ENCODE results near the gene TMEM141.
"Not testable (repeated sequence)": the region's sequence is repeated elsewhere in the genome, so short reads cannot be mapped to it uniquely, and the experiment has no call there.

Gene TMEM141

DNA sequence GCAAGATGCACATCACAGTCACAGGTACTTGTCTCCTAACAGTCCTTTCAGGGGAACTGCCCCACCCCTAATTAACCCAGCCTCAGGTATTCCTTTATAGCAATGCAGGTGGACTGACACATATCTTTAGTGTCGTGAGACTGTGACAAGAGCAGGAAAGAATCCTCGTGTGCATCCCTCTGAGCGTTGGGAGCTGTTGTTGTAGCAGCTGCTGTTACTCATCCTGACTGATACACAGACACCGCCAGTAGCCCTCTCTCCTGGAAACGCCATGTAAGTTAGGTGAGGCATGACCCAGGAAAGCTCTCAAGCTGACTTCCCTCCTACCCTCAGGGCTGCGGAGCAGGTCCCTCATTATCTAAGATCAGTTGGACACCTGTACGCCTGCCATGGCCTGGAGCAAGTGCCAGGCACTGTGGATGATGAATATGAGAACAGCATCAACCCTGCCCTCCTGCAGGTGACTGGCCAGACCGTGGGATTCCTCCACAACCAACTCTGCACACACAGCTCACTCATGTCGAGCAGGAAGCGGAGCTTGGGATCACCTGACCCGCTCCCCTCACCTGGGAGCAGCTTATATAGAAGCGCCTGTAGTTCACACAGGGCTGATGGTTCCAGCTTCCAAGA is 16.6 kb upstream of the TMEM141 start:
- no peak for DNase-seq

DNA sequence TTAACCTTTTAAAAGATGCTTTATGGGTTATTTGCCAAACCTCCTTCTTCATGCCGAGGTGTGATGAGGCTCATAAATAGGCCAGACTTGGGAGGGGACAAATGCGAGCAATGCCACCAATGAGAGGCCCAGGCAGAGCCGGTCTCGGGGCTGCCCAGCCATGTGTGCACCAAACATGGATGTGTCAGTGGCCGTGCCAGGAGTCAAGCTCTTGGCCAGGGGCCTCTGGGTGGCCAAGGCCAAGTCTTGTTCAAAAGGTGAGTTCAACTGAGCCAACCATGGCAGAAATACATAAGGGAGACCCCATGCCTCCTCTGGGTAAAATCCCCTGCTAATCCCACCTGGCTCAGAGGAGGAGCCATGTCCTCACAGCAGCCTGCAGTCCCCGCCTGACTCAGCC is 16.0 kb upstream of the TMEM141 start:
- DNase-seq: no peak

DNA sequence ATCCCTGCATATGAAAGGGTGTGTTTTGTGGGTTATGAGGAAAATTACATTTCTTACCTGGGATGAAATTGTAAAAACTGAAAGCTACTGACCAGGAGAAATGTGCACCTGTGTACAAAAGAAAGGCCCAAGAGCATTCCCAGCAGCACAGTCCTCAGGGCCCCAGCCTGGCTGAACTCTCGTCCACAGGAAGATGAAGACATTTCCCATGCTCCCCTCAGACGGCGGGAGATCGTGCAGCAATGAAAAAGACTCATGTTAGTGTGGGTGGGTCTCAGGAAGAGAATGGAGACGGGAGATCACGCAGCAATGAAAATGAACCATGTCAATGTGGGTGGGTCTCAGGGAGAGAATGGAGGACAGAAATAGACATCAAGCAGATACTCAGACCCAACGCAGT is 14.2 kb upstream of the TMEM141 start:
- no peak for DNase-seq

- no peak for DNase-seq
Measured at GRCh38 chr9:136777359-136777758, 13.8 kb upstream of the TMEM141 start.

- DNase-seq: no peak
Measured at GRCh38 chr9:136779808-136780207, 11.3 kb upstream of the TMEM141 start.

GRCh38 chr9:136782452-136782851 is 8.7 kb upstream of the TMEM141 start:
- no peak for DNase-seq

DNA sequence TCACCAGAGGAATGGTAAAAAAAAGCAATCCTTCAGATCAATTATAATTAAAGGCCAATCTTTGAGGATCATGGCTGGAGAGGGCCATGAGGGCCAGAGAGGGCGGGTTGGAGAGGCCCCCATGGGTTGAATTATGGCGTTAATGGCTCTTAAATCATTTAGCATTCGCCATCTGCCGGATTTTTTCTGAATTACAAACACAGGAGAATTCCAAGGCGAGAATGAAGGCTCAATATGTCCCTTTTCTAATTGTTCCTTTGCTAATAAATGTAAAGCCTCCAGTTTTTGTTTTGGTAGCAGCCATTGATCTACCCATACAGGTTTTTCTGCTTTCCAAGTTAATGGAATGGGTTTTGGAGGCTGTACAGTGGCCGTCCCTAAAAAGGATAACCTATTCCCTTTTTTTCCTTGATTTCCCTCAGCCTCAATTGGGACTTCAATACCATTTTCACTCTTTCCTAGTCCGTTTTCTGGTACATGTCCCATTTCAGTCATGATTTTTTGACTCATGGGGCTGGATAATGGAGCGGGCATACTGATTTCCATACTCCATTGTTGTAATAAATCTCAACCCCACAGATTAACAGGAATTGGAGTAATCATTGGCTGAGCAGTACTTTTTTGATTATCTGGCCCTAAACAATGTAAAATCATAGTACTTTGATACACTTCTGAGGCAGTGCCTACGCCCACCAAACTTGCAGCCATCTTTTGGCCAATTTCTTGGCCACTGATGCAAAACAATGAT is 6.7 kb upstream of the TMEM141 start:
- no peak for DNase-seq

DNA sequence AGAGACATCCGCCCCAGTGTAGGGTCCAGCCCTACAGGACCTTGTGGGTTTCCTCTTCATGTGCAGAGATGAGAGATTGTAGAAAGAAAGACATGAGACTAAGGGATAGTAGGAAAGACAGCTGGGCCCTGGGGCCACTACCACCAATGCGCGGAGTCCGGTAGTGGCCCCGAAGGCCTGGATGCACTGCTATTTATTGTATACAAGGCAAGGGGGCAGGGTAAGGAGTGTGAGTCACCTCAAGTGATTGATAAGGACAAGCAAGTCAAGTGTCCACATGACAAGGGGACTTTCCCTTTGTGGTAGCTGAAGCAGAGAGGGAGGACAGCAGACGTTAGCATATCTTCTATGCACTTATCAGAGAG is 6.2 kb upstream of the TMEM141 start:
- no peak for DNase-seq

DNA sequence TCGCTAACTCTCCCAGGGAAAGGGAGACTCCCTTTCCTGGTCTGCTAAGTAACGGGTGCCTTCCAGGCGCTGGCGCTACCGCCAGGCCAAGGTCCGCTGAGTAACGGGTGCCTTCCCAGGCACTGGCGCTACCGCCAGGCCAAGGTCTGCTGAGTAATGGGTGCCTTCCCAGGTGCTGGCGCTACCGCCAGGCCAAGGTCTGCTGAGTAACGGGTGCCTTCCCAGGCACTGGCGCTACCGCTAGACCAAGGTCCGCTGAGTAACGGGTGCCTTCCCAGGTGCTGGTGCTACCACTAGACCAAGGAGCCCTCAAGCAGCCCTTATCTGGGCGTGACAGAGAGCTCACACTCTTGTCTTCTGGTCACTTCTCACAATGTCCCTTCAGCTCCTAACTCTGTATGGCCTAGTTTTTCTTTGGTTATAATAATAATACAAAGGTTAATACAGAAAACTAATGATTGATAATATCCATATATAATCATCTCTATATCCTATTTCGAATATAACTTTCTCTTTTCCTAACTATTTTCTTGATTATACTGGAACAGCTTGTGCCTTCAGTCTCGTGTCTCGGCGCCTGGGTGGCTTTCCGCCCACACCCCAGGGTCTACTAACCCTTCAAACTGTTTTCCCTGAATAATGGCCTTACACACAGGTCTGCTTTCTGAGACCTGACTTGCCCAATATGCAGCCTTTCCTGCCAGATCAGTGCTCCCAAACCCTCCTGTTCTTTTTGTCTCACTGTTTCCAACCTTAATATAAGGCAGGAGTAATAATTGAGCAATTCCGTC is 5.4 kb upstream of the TMEM141 start:
- not testable (repeated sequence) for DNase-seq

GRCh38 chr9:136786451-136786850 is 4.7 kb upstream of the TMEM141 start:
- no peak for DNase-seq

DNA sequence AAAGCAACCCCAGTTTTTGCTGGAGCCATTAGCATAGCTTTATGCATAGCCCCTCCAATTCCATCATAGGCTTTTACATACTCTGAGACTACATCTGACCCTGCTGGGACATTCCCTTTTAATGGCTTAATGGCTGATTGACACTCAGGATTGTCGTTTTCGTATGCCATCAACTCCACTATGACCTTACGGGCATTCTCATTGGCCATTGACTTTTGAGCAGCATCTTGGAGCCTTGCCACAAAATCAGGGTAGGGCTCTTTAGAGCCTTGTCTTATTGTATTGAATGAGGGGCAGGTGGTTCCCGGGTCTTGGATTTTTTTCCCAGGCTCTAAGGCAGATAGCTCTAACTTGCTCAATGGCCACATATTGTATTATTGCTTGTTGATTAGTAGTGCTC is 4.2 kb upstream of the TMEM141 start:
- not testable (repeated sequence) for DNase-seq

- peak; percentile 61 for DNase-seq
Measured at GRCh38 chr9:136787690-136788400, 3.3 kb upstream of the TMEM141 start.

DNA sequence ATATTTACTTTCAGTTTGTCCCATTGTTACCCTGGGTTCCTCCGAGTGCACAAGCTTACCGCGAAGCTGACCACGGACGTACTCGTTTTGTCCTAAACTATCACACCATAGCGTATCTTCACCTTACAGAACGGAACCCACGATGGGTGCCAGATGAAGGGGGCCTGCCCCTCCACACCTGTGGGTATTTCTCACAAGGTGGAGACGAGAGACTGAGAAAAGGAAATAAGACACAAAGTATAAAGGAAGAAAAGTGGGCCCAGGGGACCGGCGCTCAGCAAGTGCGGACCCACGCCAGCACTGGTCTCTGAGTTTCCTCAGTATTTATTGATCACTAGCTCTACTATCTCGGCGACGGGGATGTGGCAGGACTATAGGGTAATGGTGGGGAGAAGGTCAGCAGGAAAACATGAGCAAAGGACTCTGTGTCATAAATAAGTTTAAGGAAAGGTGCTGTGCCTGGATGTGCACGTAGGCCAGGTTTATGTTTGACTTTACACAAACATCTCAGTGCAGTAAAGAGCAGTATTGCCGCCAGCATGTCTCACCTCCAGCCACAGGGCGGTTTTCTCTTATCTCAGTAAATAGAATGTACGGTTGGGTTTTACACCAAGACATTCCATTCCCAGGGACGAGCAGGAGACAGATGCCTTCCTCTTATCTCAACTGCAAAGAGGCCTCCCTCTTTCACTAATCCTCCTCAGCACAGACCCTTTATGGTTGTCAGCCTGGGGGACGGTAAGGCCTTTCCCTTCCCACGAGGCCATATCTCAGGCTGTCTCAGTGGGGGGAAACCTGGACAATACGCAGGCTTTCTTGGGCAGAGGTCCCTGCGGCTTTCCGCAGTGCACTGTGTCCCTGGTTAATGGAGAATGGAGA is 2.3 kb upstream of the TMEM141 start:
- DNase-seq: not testable (repeated sequence)

DNA sequence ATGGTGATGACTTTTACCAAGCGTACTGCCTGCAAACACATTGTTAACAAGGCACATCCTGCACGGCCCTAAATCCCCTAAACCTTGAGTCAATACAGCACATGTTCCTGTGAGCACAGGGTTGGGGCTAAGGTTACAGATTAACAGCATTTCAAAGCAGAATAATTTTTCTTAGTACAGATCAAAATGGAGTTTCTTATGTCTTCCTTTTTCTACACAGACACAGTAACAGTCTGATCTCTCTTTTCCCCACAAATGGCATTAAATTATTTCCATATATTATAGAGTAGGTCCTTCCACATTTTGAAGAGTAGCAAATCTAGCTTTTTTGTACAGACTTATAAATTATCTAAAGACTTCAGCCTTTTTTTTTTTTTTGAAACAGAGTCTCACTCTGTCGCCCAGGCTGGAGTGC is 1.6 kb upstream of the TMEM141 start:
- DNase-seq: no peak

- DNase-seq: peak; percentile 37
Measured at GRCh38 chr9:136791516-136792276, 552 bp downstream of the TMEM141 start.

DNA sequence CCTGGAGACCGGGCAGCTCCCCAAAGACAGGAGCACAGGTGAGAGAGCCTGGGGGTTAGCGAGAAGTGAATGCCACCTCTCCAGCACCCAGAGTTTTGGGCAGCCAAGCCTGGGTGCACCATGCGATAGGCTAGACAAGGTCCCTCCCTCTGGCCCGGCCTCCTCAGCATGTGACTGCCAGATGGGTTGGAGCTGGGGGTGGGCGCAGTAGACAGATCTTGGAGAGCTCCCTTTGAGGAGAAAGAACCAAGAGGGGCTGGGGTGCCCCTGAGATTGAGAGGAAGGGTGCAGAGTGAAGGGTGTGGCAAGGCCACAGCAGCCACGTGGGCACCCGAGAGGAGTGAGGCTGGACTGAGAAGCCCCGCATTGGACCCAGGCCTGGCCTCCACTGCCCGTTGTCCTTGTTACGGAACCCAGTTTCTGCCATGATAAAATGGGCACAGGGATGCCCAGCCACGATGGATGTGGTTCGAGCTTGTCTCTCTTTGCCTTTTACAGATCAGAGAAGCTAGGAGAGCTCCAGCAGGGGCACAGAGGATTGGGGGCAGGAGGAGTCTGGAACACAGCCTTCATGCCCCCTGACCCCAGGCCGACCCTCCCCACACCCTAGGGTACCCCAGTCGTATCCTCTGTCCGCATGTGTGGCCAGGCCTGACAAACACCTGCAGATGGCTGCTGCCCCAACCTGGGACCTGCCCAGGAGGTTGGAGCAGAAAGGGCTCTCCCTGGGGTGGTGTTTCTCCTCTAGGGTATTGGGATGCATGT is 1.4 kb downstream of the TMEM141 start:
- DNase-seq: no peak

DNA sequence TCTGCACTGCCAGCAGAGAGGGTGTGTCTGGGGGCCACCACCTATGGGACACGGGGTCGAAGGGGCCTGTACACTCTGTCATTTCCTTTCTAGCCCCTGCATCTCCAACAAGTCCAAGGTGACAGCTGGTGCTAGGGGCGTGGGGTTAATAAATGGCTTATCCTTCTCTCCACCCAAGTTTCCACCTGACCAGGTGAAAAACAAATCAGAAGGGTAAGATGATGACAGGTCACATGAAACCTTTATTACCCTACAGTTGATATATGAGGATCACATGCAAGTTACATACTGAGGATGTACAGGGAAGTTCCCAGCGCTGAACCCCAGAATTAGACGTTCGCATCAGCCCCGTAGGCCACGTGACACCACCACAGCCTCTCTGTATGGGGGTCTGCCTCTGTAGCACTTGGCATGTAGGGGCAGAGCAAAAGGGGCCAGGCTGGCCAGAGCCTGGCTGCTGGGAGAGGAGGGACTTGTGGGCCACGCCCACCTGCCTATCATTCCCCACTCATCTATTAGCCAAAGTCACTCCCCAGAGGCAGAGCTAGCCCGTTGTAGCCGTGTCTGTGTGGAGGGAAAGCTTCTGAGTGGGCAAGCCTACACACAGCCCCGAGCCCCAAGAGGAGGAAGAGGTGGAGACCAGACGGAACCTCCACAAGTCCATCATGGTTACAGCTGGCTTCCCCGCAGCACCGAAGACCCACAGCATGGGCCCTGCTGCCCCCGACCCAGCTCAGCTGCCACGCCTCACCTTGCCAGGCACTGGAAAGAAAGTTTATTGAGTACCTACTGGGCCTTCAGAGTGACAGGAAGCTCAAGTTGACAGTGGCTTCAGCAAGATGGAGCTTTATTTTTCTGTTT is 2.2 kb downstream of the TMEM141 start:
- no peak for DNase-seq

DNA sequence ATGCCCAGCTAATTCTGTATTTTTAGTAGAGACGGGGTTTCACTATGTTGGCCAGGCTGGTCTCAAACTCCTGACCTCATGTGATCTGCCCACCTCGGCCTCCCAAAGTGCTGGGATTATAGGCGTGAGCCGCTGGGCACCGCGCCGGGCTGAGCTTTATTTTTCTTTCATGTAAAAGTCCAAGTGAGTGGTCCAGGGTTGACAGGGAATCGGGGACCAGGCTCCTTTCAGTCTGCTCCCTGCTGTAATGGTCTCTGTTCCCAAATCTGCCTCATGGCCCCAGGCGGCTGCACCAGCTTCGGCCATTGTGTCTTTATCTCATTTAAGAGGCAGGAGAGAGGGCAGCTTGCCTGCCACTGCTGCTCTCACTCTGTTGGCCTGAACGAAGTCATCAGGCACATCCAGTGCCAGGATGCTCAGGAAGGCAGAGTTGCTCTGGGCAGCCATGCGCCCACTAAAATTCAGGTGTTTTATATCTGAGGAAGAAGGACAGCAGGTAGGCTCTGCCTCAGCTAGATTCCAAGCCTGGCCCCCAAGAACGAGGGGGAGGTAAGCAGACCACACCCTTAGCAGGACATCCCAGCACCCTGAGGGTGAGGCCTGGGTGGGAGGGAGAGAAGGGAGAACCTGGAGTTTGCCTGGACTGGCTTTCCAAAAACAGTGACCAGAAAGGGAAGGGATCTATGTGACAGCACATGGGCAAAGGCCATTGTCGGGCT is 3.3 kb downstream of the TMEM141 start:
- no peak for DNase-seq

- no peak for DNase-seq
Measured at GRCh38 chr9:136795000-136795348, 3.8 kb downstream of the TMEM141 start.

Measured in stimulated activated naive CD4-positive, alpha-beta T cell treated with Interleukin-2 at 50 U/mL for 16 hours (primary cell).